Measurements from ENCODE around the gene ARHGAP6. TPM values are rescaled to one million over a fixed set of nuclear protein-coding genes. Genes with fewer than 3 reads are reported as not detected.

The ARHGAP6 gene
- total RNA-seq, 1 donor from 2014 or later = 16.7 TPM

DNA sequence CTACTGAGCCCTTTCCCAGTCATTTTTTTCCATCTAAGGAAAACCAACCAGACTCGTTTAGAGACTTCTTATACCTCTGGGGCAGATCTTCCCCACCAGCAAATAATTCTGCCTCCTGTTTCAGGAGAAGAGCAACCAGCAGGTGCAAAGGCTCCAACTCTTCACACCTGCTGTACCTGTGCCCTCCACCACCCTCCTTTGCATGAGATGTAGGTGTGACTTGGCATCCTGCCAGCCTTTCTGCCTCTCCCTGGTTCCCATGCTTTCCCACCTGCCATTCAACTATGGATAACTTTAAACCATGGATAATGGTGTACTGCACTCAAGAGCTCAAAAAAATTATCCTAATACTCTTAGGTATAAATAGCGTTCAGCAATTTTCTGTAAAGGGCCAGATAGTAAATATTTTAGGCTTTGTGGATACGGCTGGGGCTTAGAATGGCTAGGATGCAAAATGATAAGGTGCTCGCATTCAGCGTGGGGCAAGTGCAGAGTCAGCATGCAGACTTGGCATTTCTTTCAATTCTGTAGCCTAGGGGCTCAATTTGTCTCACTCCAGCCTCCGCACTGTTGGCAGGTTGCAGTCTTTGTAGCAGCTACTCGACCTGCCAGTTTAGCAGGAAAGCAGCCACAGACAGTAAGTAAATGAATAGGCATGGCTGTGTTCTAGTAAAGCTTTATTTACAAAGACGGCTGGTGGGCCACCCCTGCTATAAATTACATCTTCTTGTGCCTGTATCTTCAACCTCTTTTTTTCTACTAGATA lies 474.8 kb downstream of the ARHGAP6 start:
- H3K4me3 ChIP-seq = no peak overlapping the region
- no peaks in the 10 kb centered on the region for H3K9me3 ChIP-seq
- DNase-seq (no peak), ATAC-seq (no peak)
- TF ChIP-seq, protein P1, sequence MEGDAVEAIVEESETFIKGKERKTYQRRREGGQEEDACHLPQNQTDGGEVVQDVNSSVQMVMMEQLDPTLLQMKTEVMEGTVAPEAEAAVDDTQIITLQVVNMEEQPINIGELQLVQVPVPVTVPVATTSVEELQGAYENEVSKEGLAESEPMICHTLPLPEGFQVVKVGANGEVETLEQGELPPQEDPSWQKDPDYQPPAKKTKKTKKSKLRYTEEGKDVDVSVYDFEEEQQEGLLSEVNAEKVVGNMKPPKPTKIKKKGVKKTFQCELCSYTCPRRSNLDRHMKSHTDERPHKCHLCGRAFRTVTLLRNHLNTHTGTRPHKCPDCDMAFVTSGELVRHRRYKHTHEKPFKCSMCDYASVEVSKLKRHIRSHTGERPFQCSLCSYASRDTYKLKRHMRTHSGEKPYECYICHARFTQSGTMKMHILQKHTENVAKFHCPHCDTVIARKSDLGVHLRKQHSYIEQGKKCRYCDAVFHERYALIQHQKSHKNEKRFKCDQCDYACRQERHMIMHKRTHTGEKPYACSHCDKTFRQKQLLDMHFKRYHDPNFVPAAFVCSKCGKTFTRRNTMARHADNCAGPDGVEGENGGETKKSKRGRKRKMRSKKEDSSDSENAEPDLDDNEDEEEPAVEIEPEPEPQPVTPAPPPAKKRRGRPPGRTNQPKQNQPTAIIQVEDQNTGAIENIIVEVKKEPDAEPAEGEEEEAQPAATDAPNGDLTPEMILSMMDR (IDR thresholded peaks at IDR 0.05) = no peak
- H3K27me3 ChIP-seq (ENCODE audit: low read depth) = no peaks in the 10 kb centered on the region
- H3K27ac ChIP-seq = no peak overlapping the region
- intact Hi-C loops (cut with DNase I) = no loop called here
- no peaks in the 10 kb centered on the region for H3K36me3 ChIP-seq
- H3K4me1 ChIP-seq = no peaks in the 10 kb centered on the region

DNA sequence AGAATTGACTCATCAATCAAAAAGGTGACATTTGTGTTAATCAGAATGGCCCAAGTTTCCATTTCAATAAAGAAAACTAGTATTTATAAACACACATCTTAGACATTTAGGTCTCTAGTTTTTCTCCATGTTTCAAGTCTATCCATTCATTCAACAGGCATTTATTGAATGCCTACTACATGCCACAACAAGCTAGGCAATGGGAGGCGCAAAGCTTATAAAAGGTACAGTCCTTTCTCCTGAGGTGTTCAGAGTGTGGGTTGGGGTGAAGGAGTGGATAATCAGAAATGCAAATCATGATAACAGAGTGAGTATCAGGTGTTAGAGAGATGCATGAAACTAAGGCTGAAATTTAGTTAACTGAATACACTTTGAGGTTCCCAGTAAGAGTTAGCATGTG lies 476.6 kb downstream of the ARHGAP6 start:
- H3K27me3 ChIP-seq (ENCODE audit: low read depth) = no peaks in the 10 kb centered on the region
- no peaks in the 10 kb centered on the region for H3K4me1 ChIP-seq
- H3K27ac ChIP-seq = no peak overlapping the region
- TF ChIP-seq, protein P1 (IDR thresholded peaks at IDR 0.05) = no peak
- H3K4me3 ChIP-seq = no peak overlapping the region
- H3K9me3 ChIP-seq = no peaks in the 10 kb centered on the region
- H3K36me3 ChIP-seq = no peaks in the 10 kb centered on the region
- intact Hi-C loops (cut with DNase I) = no loop called here
- DNase-seq = no peak
- no peak for ATAC-seq

DNA sequence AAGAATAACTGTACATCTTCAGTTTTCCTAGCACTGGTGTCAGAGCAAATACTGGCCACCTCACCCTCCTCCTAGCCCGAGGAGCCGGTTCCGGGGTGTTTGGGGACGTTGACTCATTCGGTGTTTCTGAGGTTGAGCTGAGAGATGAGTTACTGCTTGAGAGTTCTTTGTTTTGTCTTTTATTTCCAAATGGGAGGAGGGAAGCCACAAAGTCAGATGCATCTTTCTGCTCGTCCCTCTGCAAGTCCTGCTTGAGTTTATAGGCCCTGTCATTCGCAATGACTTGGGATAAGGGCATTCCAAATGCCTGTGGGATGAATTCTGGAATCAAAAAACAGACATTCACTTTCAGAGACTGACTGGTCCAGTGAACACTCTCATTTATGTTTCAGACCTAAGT lies 477.1 kb downstream of the ARHGAP6 start:
- TF ChIP-seq, protein P1 (IDR thresholded peaks at IDR 0.05) = no peak

DNA sequence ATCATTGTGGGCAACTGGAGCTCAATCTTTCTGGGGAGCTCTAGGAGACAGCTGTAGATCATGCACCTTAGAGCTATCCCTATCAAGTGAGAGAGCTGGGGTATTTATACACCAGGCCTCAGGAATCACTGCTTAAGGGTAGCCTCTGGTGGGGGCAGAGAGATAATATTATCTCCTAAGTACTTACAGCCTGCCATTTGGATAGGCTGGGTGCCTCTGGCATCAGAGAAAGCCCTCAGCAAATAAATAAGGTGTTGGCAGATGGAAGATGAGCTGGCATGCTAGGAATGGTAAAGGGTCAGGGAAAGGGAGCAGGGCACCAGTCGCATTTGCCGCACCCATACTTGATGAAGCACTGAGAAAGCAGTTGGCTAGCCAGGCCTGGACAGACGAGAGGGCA lies 478.7 kb downstream of the ARHGAP6 start:
- H3K4me1 ChIP-seq = no peaks in the 10 kb centered on the region
- DNase-seq (no peak), ATAC-seq (no peak)
- H3K27ac ChIP-seq = no peak overlapping the region
- no peak overlapping the region for H3K4me3 ChIP-seq
- TF ChIP-seq, protein P1 (IDR thresholded peaks at IDR 0.05) = no peak
- H3K27me3 ChIP-seq (ENCODE audit: low read depth) = no peaks in the 10 kb centered on the region
- intact Hi-C loops (cut with DNase I) = no loop called here
- H3K9me3 ChIP-seq = no peaks in the 10 kb centered on the region
- no peaks in the 10 kb centered on the region for H3K36me3 ChIP-seq

More for the DNA sequence above, 477.1 kb downstream of the ARHGAP6 start:
- Histone ChIP-seq H3K27me3 (ENCODE audit: low read depth) (no peaks in the 10 kb centered on the region), H3K27ac (no peak overlapping the region), H3K9me3 (no peaks in the 10 kb centered on the region), H3K4me1 (no peaks in the 10 kb centered on the region), H3K4me3 (no peak overlapping the region), H3K36me3 (no peaks in the 10 kb centered on the region)
- no peak for DNase-seq
- ATAC-seq = no peak
- intact Hi-C loops (cut with DNase I) = no loop called here

DNA sequence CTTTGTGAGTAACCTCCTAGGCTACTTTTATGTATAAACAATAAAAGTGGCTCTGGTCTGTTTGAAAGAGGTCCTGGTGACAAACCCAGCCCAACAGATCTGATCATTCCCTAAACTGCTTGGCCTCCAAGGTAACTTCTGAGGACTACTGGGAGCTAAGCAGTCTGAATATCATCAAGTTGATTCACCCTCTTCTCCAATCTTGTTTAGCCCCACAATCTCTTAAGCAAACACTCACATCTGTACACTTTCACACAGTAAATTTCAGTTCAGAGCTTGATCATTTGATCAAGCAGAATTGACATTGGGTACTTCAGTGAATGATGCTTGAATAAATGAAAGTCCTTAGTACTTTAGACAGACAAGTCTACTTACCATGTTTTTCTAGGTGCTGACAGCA lies 479.9 kb downstream of the ARHGAP6 start:
- Histone ChIP-seq H3K9me3 (no peaks in the 10 kb centered on the region), H3K36me3 (no peaks in the 10 kb centered on the region), H3K27me3 (ENCODE audit: low read depth) (no peaks in the 10 kb centered on the region), H3K4me3 (no peak overlapping the region), H3K4me1 (no peaks in the 10 kb centered on the region), H3K27ac (no peak overlapping the region)
- TF ChIP-seq, protein P1 (IDR thresholded peaks at IDR 0.05) = no peak
- intact Hi-C loops (cut with DNase I) = no loop called here
- no peak for DNase-seq
- ATAC-seq = no peak

Measured in lower lobe of right lung (tissue), 2 donors.